WTC11 (cell line): Measurements from ENCODE around the gene CASKIN1.

Experiments
- CBFB ChIP-seq: sonication (generic); formaldehyde crosslinking; IDR thresholded peaks from 2 replicates; pipeline ENCODE4 v1.8.1; 2022; ENCODE audit warnings: mild to moderate bottlenecking, low read depth, missing genetic modification reagents
- CTCF ChIP-seq: fragments of 200-600 bp; IDR thresholded peaks from 2 replicates; pipeline ENCODE4 v1.8.0; 2022; ENCODE audit warnings: antibody characterized with exemption
- TP53 ChIP-seq: sonication (generic); formaldehyde crosslinking; IDR thresholded peaks from 2 replicates; pipeline ENCODE4 v1.8.1; 2023; ENCODE audit warnings: mild to moderate bottlenecking, missing genetic modification reagents
- ZNF121 ChIP-seq: sonication (generic); formaldehyde crosslinking; IDR thresholded peaks from 2 replicates; pipeline ENCODE4 v1.8.0; 2023; ENCODE audit warnings: missing genetic modification reagents

- TF ChIP-seq ZNF121 (no peak), CBFB (CRISPR knock-in tag) (no peak), TP53 (no peak), CTCF (no peak)
Observed at GRCh38 chr16:2157480-2158261, 38.7 kb downstream of the CASKIN1 start.
